A549 (cell line): Measurements from ENCODE around the gene ATP1B3. TPM values are rescaled to one million over a fixed set of nuclear protein-coding genes. Genes with fewer than 3 reads are reported as not detected.

ENCODE experiments used
- ATAC-seq, 2 experiments: fragments of 200-7000 bp in 1 of 2; fragments of >200 bp in 1 of 2; cut with Nextera tagmentation in 1 of 2; cut with Tn5 transposase in 1 of 2; 3 replicates each; pipeline versions ENCODE4 v1.8.0 to v1.9.1; 2018 to 2020; ENCODE audit warnings: mild to moderate bottlenecking in 1 of 2, moderate library complexity in 1 of 2
- CTCF ChIA-PET: fragments of 300-600 bp; sonication (Branson Sonifier 250); formaldehyde crosslinking; extraction: SDS; loops from one replicate; lab custom pipeline; 2021; ENCODE audit warnings: antibody characterized with exemption, inconsistent platforms; lab: Yijun Ruan, JAX
- POLR2A ChIA-PET: fragments of 350-600 bp; formaldehyde crosslinking; extraction: SDS; loops from one replicate; lab custom pipeline; 2021; ENCODE audit warnings: antibody characterized with exemption, inconsistent platforms; lab: Yijun Ruan, JAX
- DNase-seq, 2 experiments: peaks; one replicate each; pipeline versions ENCODE4 v3.0.0 to v3.0.0-alpha.2; 2011 to 2016; ENCODE audit warnings: low read depth in 1 of 2, low spot score in 1 of 2
- FAIRE-seq: peaks from 2 replicates; lab custom pipeline; 2011; peaks lifted over from hg19 to GRCh38; lab: Jason Lieb, UNC
- H3K27ac ChIP-seq, 2 experiments: fragments of >200 bp; sonication (Bioruptor Twin); formaldehyde crosslinking; 3 replicates each; pipeline ENCODE4 v1.5.1; 2016 to 2017
- H3K4me1 ChIP-seq: fragments of >200 bp; sonication (Bioruptor Twin); formaldehyde crosslinking; 3 replicates; pipeline ENCODE4 v1.6.1; 2016
- H3K4me2 ChIP-seq: fragments of >200 bp; sonication (Bioruptor Twin); formaldehyde crosslinking; 3 replicates; pipeline ENCODE4 v1.6.1; 2016
- H3K4me3 ChIP-seq: fragments of >200 bp; sonication (Bioruptor Twin); formaldehyde crosslinking; 3 replicates; pipeline ENCODE4 v1.5.1; 2016
- H3K9me3 ChIP-seq: fragments of >200 bp; sonication (Bioruptor Twin); formaldehyde crosslinking; 3 replicates; pipeline ENCODE4 v1.6.1; 2016
- ATOH8 ChIP-seq: fragments of 250-450 bp; sonication (Bioruptor Pico); IDR thresholded peaks from 2 replicates; pipeline ENCODE4 v1.5.0; 2020; ENCODE audit warnings: low read depth, mild to moderate bottlenecking, moderate library complexity
- CBX2 ChIP-seq: fragments of 200-600 bp; sonication (generic); IDR thresholded peaks from 2 replicates; pipeline ENCODE4 v1.6.1; 2016; ENCODE audit warnings: low read depth, mild to moderate bottlenecking, borderline replicate concordance
- CEBPB ChIP-seq, 2 experiments: fragments of >200 bp in 1 of 2; sonication (Bioruptor Twin) in 1 of 2; formaldehyde crosslinking in 1 of 2; IDR thresholded peaks; 2 replicates each; pipeline ENCODE4 v1.6.1; 2012 to 2016
- EP300 ChIP-seq, 2 experiments: fragments of >200 bp; sonication (Bioruptor Twin); formaldehyde crosslinking; IDR thresholded peaks; 2 replicates in 1 of 2; 3 replicates in 1 of 2; pipeline ENCODE4 v1.6.1; 2016 to 2017
- FOXS1 ChIP-seq: fragments of 250-450 bp; sonication (Bioruptor Pico); IDR thresholded peaks from 2 replicates; pipeline ENCODE4 v1.5.0; 2020; ENCODE audit warnings: mild to moderate bottlenecking, moderate library complexity
- GATA3 ChIP-seq: IDR thresholded peaks from 2 replicates; pipeline ENCODE4 v1.6.1; 2012; ENCODE audit warnings: borderline replicate concordance
- HDAC2 ChIP-seq: fragments of 200-600 bp; sonication (generic); IDR thresholded peaks from 2 replicates; pipeline ENCODE4 v1.6.1; 2016
- HOXB5 ChIP-seq: fragments of 250-450 bp; sonication (Bioruptor Pico); IDR thresholded peaks from 2 replicates; pipeline ENCODE4 v1.5.0; 2020; ENCODE audit warnings: mild to moderate bottlenecking, moderate library complexity
- MAX ChIP-seq: IDR thresholded peaks from 2 replicates; pipeline ENCODE4 v1.6.1; 2012
- MAZ ChIP-seq: fragments of 150-350 bp; IDR thresholded peaks from 2 replicates; pipeline ENCODE4 v1.6.1; 2014; ENCODE audit warnings: antibody characterized with exemption, low read depth, low read length, borderline replicate concordance
- RAD21 ChIP-seq, 2 experiments: fragments of >200 bp in 1 of 2; sonication (Bioruptor Twin) in 1 of 2; formaldehyde crosslinking in 1 of 2; IDR thresholded peaks in 1 of 2; conservative IDR thresholded peaks in 1 of 2; 2 replicates in 1 of 2; 3 replicates in 1 of 2; pipeline ENCODE4 v1.6.1; 2012 to 2018; ENCODE audit warnings: inconsistent platforms in 1 of 2
- RARB ChIP-seq: fragments of 250-450 bp; sonication (Bioruptor Pico); IDR thresholded peaks from 2 replicates; pipeline ENCODE4 v1.8.0; 2021; ENCODE audit warnings: mild to moderate bottlenecking, moderate library complexity
- RCOR1 ChIP-seq: fragments of 150-350 bp; IDR thresholded peaks from 2 replicates; pipeline ENCODE4 v1.6.1; 2014; ENCODE audit warnings: antibody characterized with exemption, low read length, low read depth
- RNF2 ChIP-seq: fragments of 200-600 bp; sonication (generic); IDR thresholded peaks from 2 replicates; pipeline ENCODE4 v1.6.1; 2016; ENCODE audit warnings: low read depth, mild to moderate bottlenecking, antibody characterized with exemption, moderate library complexity, borderline replicate concordance
- TFCP2L1 ChIP-seq: fragments of 250-450 bp; sonication (Bioruptor Pico); IDR thresholded peaks from 2 replicates; pipeline ENCODE4 v1.5.0; 2021; ENCODE audit warnings: mild to moderate bottlenecking
- ZFP36 ChIP-seq: fragments of 450-650 bp; IDR thresholded peaks from 2 replicates; pipeline ENCODE4 v1.6.1; 2014; ENCODE audit warnings: borderline replicate concordance; ENCODE audit not compliant: partially characterized antibody
- ZNF302 ChIP-seq: fragments of 250-450 bp; sonication (Bioruptor Pico); IDR thresholded peaks from 2 replicates; pipeline ENCODE4 v1.9.0; 2021; ENCODE audit warnings: inconsistent platforms, mild to moderate bottlenecking, moderate library complexity
- ZSCAN20 ChIP-seq: fragments of 250-450 bp; sonication (Bioruptor Pico); IDR thresholded peaks from 2 replicates; pipeline ENCODE4 v1.8.0; 2022; ENCODE audit warnings: mild to moderate bottlenecking, moderate library complexity
- WGBS: methylation state at CpG from one replicate; pipeline ENCODE4 v1.1.6; 2017; ENCODE audit errors: missing lambda C conversion rate; 5-methylcytosine and 5-hydroxymethylcytosine counted together
- polyA plus RNA-seq, 4 experiments: library from polyadenylated mRNA; depleted of rRNA in 3 of 4; stranded (reverse); fragments of >200 nt; fragmentation: RNase III in 1 of 4; extraction: RNeasy Plus Mini Kit Qiagen cat#74134 plus additional on column Dnase treatment in 1 of 4; gene quantifications; 2 replicates in 3 of 4; 3 replicates in 1 of 4; pipeline ENCODE4 v1.2.3, GENCODE V29; 2011 to 2017
- TF ChIP-seq, protein P1 (sequence below): fragments of 200-600 bp; sonication (generic); IDR thresholded peaks from 2 replicates; pipeline ENCODE4 v1.6.1; 2016; ENCODE audit warnings: antibody characterized with exemption, mild to moderate bottlenecking, moderate library complexity

ATP1B3 gene
- polyA plus RNA-seq, 2 of the 4 experiments (the other 2 are of a cell fraction), result 230 to 306 TPM

- TF ChIP-seq TFCP2L1 (CRISPR knock-in tag) (no peak), HOXB5 (CRISPR knock-in tag) (no peak), CEBPB (IDR thresholded peaks at IDR 0.05) (no peak), RARB (no peak), ZSCAN20 (no peak), ZFP36 (no peak)
- no peaks in the 10 kb centered on the region for H3K9me3 ChIP-seq
- no peak for FAIRE-seq
- no peak for ATAC-seq
- CTCF ChIA-PET, result interaction anchor here (0.7 kb wide), 1 partner anchor 25 kb away, joined by 3 read pairs; no protein-coding TSS in a partner anchor
- H3K27ac ChIP-seq, result no peak overlapping the region
- no peak for DNase-seq
- POLR2A ChIA-PET, result no interaction called here
- H3K4me2 ChIP-seq, result no peak overlapping the region
- no peaks in the 10 kb centered on the region for H3K4me1 ChIP-seq
- no peak overlapping the region for H3K4me3 ChIP-seq
- WGBS, result 77% methylated on average over 8 of the region's 8 CpGs
Observed at GRCh38 chr3:141860766-141861513, 15.5 kb upstream of the ATP1B3 start.

GRCh38 chr3:141862279-141862816 lies 14.1 kb upstream of the ATP1B3 start:
- Histone ChIP-seq H3K27ac (no peak overlapping the region), H3K9me3 (no peaks in the 10 kb centered on the region), H3K4me3 (no peak overlapping the region), H3K4me1 (no peaks in the 10 kb centered on the region), H3K4me2 (no peak overlapping the region)
- no peak for FAIRE-seq
- 33% methylated on average over 3 of the region's 3 CpGs for WGBS
- POLR2A ChIA-PET, result no interaction called here
- TF ChIP-seq, protein P1, sequence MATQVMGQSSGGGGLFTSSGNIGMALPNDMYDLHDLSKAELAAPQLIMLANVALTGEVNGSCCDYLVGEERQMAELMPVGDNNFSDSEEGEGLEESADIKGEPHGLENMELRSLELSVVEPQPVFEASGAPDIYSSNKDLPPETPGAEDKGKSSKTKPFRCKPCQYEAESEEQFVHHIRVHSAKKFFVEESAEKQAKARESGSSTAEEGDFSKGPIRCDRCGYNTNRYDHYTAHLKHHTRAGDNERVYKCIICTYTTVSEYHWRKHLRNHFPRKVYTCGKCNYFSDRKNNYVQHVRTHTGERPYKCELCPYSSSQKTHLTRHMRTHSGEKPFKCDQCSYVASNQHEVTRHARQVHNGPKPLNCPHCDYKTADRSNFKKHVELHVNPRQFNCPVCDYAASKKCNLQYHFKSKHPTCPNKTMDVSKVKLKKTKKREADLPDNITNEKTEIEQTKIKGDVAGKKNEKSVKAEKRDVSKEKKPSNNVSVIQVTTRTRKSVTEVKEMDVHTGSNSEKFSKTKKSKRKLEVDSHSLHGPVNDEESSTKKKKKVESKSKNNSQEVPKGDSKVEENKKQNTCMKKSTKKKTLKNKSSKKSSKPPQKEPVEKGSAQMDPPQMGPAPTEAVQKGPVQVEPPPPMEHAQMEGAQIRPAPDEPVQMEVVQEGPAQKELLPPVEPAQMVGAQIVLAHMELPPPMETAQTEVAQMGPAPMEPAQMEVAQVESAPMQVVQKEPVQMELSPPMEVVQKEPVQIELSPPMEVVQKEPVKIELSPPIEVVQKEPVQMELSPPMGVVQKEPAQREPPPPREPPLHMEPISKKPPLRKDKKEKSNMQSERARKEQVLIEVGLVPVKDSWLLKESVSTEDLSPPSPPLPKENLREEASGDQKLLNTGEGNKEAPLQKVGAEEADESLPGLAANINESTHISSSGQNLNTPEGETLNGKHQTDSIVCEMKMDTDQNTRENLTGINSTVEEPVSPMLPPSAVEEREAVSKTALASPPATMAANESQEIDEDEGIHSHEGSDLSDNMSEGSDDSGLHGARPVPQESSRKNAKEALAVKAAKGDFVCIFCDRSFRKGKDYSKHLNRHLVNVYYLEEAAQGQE, result no peak
- TF ChIP-seq RAD21 (conservative IDR thresholded peaks at IDR 0.05 in 1 of 2, IDR thresholded peaks at IDR 0.05 in 1 of 2) (no peak), CBX2 (no peak), CEBPB (IDR thresholded peaks at IDR 0.05) (no peak), ZNF302 (CRISPR knock-in tag) (no peak), RNF2 (no peak), GATA3 (no peak), MAZ (no peak), EP300 (IDR thresholded peaks at IDR 0.05) (no peak), FOXS1 (CRISPR knock-in tag) (no peak)
- ATAC-seq, result no peak
- CTCF ChIA-PET, result interaction anchor here (1.0 to 1.4 kb wide), 2 partner anchors 11 to 124 kb away, joined by 3 to 4 read pairs; partner anchors contain the start of gene RNF7
- DNase-seq, result no peak

DNA sequence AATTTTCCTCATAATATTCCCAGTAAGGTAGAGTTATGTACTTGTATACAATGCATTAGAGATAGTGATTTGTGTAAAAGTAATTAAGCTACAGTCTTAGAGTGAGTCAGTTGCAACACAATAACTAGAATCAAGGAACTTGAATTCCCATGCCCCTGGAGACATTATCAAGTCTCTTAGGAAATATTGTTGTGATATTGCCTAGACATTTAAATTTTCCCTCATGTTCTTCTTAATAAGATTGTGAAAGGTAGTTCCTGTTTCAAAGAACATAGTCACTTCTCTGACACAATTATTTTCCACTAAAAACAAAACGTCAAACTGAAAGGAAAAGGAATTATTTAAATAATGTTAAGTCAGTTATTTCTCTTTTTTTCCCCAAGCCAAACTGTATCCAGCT lies 13.0 kb upstream of the ATP1B3 start:
- Histone ChIP-seq H3K4me3 (no peak overlapping the region), H3K4me2 (no peak overlapping the region), H3K9me3 (no peaks in the 10 kb centered on the region), H3K27ac (no peak overlapping the region), H3K4me1 (no peaks in the 10 kb centered on the region)
- POLR2A ChIA-PET, result no interaction called here
- DNase-seq, result no peak
- WGBS, result 32% methylated on average over 1 of the region's 1 CpG
- CTCF ChIA-PET, result interaction anchor here (0.9 to 1.5 kb wide), 5 partner anchors 12 to 125 kb away, joined by 3 to 4 read pairs (median 3); partner anchors contain the start of gene RNF7
- no peak for TF ChIP-seq HDAC2
- TF ChIP-seq RCOR1, result no peak
- no peak for TF ChIP-seq ATOH8 (CRISPR knock-in tag)
- no peak for TF ChIP-seq ZSCAN20
- no peak for TF ChIP-seq MAX
- no peak for FAIRE-seq
- ATAC-seq, result no peak
